Measurements from ENCODE around the gene DECR2.

DNA sequence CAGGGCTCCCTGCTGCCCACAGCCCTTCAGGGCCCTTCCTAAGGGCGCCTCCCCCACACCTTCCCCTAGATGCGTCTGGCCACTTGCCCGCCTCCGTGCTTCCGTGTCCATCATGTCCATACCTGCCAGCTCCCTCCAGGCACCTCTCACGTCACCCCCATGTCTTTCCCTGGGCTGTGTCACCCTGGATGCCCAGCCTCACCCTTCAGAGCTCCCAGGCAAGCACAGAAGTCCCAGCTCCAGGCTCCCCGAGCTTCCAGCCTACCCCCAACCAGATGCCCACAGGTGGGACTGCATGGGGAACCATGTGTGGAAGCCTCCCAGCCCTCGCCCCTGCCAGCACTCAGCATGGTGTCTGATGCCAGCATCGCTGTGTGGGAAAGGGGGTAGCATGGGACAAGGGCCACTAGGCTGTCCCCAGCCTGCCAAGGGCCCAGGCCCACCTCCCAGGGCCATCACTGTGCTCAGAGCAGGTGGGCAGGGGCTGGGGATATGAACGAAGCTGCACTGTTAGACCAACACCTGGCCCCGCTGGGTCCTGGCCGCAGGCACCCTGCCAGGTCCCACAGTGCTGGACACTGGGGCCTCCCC, 47.3 kb upstream of the DECR2 start:
- TF ChIP-seq, protein P1, sequence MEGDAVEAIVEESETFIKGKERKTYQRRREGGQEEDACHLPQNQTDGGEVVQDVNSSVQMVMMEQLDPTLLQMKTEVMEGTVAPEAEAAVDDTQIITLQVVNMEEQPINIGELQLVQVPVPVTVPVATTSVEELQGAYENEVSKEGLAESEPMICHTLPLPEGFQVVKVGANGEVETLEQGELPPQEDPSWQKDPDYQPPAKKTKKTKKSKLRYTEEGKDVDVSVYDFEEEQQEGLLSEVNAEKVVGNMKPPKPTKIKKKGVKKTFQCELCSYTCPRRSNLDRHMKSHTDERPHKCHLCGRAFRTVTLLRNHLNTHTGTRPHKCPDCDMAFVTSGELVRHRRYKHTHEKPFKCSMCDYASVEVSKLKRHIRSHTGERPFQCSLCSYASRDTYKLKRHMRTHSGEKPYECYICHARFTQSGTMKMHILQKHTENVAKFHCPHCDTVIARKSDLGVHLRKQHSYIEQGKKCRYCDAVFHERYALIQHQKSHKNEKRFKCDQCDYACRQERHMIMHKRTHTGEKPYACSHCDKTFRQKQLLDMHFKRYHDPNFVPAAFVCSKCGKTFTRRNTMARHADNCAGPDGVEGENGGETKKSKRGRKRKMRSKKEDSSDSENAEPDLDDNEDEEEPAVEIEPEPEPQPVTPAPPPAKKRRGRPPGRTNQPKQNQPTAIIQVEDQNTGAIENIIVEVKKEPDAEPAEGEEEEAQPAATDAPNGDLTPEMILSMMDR (conservative IDR thresholded peaks at IDR 0.05; ENCODE audit: low read length), result no peak
- no peak for TF ChIP-seq EZH2phosphoT487 (IDR thresholded peaks at IDR 0.05; ENCODE audit: borderline replicate concordance)

All from Loucy (cell line).